HL-60 (cell line): ENCODE data around the gene IGSF6.

Experiments used
- DNase-seq, 2 experiments: peaks; one replicate each; pipeline ENCODE4 v3.0.0-alpha.2; 2010 to 2020; ENCODE audit warnings: low read depth in 1 of 2, low spot score in 1 of 2
- H3K27ac ChIP-seq: fragments of 250-450 bp; sonication (Bioruptor Pico); replicated peaks from 2 replicates; pipeline ENCODE4 v1.5.1; 2020; ENCODE audit warnings: mild to moderate bottlenecking, moderate library complexity
- H3K27me3 ChIP-seq: fragments of 250-450 bp; sonication (Bioruptor Pico); 2 replicates; pipeline ENCODE4 v1.5.1; 2021; ENCODE audit warnings: mild to moderate bottlenecking, moderate library complexity; ENCODE audit not compliant: insufficient read depth, poor library complexity, severe bottlenecking
- H3K4me3 ChIP-seq: replicated peaks from 2 replicates; pipeline ENCODE4 v1.5.1; 2011; ENCODE audit warnings: mild to moderate bottlenecking, control low read depth, low read length; ENCODE audit not compliant: insufficient read depth
- CTCF ChIP-seq: IDR thresholded peaks from one replicate; pipeline ENCODE4 v1.5.1; 2011; ENCODE audit warnings: low read length, control low read depth, inconsistent platforms; ENCODE audit not compliant: insufficient read depth
- GABPA ChIP-seq: IDR thresholded peaks from 2 replicates; pipeline ENCODE4 v1.6.1; 2012; ENCODE audit warnings: low read depth
- POLR2AphosphoS5 ChIP-seq: IDR thresholded peaks from 2 replicates; pipeline ENCODE4 v1.6.1; 2012; ENCODE audit warnings: low read depth
- REST ChIP-seq: IDR thresholded peaks from 2 replicates; pipeline ENCODE4 v1.6.1; 2012; ENCODE audit warnings: low read depth; ENCODE audit not compliant: insufficient replicate concordance
- SPI1 ChIP-seq: IDR thresholded peaks from 2 replicates; pipeline ENCODE4 v1.6.1; 2012; ENCODE audit warnings: low read depth, mild to moderate bottlenecking, borderline replicate concordance

Gene IGSF6

GRCh38 chr16:21644674-21645073 lies 7.7 kb downstream of the IGSF6 start:
- no peak for TF ChIP-seq GABPA
- TF ChIP-seq REST: no peak
- no peak for TF ChIP-seq CTCF
- TF ChIP-seq POLR2AphosphoS5: no peak
- no peak for TF ChIP-seq SPI1
- Histone ChIP-seq H3K4me3 (peak overlapping the region; percentile 27), H3K27ac (no peak overlapping the region), H3K27me3 (no peaks in the 10 kb centered on the region)
- DNase-seq: no peak

- TF ChIP-seq GABPA: no peak
- no peak for TF ChIP-seq POLR2AphosphoS5
- no peak for TF ChIP-seq CTCF
- no peak for TF ChIP-seq SPI1
- TF ChIP-seq REST: no peak
- no peak overlapping the region for H3K4me3 ChIP-seq
- no peaks in the 10 kb centered on the region for H3K27me3 ChIP-seq
- no peak for DNase-seq
- H3K27ac ChIP-seq: no peak overlapping the region
Observed at GRCh38 chr16:21643785-21644184, 8.6 kb downstream of the IGSF6 start.

GRCh38 chr16:21642861-21643260 lies 9.5 kb downstream of the IGSF6 start:
- Histone ChIP-seq H3K4me3 (no peak overlapping the region), H3K27me3 (no peaks in the 10 kb centered on the region), H3K27ac (no peak overlapping the region; the same call in 1 of the 2 replicates)
- no peak for DNase-seq
- TF ChIP-seq REST (no peak), GABPA (no peak), POLR2AphosphoS5 (no peak), SPI1 (no peak), CTCF (no peak)
